Naive thymus-derived CD8-positive, alpha-beta T cell (primary cell): ENCODE results near the gene RICTOR. TPM values are rescaled to one million over a fixed set of nuclear protein-coding genes. Genes with fewer than 3 reads are reported as not detected.

Experiments used
- ATAC-seq, 2 donors: fragments of 150-1000 bp; cut with Tn5 transposase in 1 of 2; sonication (Bioruptor Pico), chemical (Tn5 transposase) in 1 of 2; 1 replicate in 1 of 2; 2 replicates in 1 of 2; pipeline ENCODE4 v1.10.0; 2021; ENCODE audit warnings: mild to moderate bottlenecking in 2 of 2, moderate library complexity in 2 of 2
- POLR2A ChIA-PET: fragments of 350-600 bp; sonication (Branson Sonifier 250); formaldehyde crosslinking; loops from one replicate; lab custom pipeline; 2021; ENCODE audit warnings: antibody characterized with exemption; lab: Charles Lee
- DNase-seq, 10 donors: peaks; one replicate each; pipeline versions ENCODE4 v3.0.0 to v3.0.0-alpha.2; 2020 to 2022
- H3K27ac Mint-ChIP-seq, 10 donors: one replicate each; pipeline ENCODE4 v1.8.0; 2020 to 2022; ENCODE audit warnings: mild to moderate bottlenecking in 10 of 10, mixed read lengths in 10 of 10, moderate library complexity in 4 of 10, inconsistent platforms in 1 of 10
- H3K27me3 Mint-ChIP-seq, 5 donors: one replicate each; pipeline ENCODE4 v1.8.0; 2021 to 2022; ENCODE audit warnings: mixed read lengths in 5 of 5
- H3K36me3 Mint-ChIP-seq, 3 donors: one replicate each; pipeline ENCODE4 v1.8.0; 2020 to 2022; ENCODE audit warnings: mixed read lengths in 3 of 3, mild to moderate bottlenecking in 2 of 3, inconsistent platforms in 1 of 3
- H3K4me1 Mint-ChIP-seq, 4 donors: one replicate each; pipeline ENCODE4 v1.8.0; 2021 to 2022; ENCODE audit warnings: mixed read lengths in 4 of 4
- H3K4me3 Mint-ChIP-seq, 10 donors: one replicate each; pipeline ENCODE4 v1.8.0; 2020 to 2022; ENCODE audit warnings: mild to moderate bottlenecking in 10 of 10, mixed read lengths in 10 of 10, moderate library complexity in 6 of 10, inconsistent platforms in 1 of 10
- H3K9me3 Mint-ChIP-seq, 9 donors: one replicate each; pipeline ENCODE4 v1.8.0; 2020 to 2022; ENCODE audit warnings: mixed read lengths in 9 of 9, mild to moderate bottlenecking in 3 of 9, inconsistent platforms in 1 of 9, moderate library complexity in 1 of 9
- polyA plus RNA-seq, 3 donors: library from polyadenylated mRNA; unstranded; fragments of 300-500 nt; fragmentation: Illumina TruSeq; gene quantifications; one replicate each; pipeline ENCODE4 v1.2.3, GENCODE V29; 2021
- total RNA-seq, 8 experiments: library from RNA in 2 of 8; stranded (reverse) in 2 of 8; gene quantifications; one replicate each; pipeline ENCODE4 v1.2.3 and lab custom pipeline; 2021 to 2026

RICTOR gene
- total and polyA plus RNA-seq, 5 experiments from 2014 or later: 9.1 to 102 (median 14.7) TPM

DNA sequence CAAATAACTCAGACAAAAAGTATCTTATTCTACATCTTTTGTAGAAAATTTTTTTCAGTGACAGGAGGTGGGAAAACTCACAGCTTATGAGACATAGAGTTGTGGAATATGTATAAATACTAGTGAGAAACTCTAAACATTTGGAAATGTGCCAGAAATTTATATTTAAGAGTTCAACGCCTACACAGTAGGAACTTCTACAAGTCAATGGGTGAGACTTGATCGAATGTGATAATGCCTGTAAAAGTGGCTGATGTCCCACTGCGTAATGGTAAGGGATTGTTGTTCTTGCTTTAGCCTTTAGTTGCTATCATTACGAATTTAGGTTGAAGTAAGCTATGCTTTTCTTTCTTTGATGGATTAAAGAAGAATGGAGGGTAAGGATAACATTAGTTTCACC is 40.0 kb upstream of the RICTOR start:
- Mint-ChIP-seq H3K4me1 (peaks cover 12 to 37% (median 23%) of the 10 kb centered on the region in 4 donors), H3K9me3 (no peaks in the 10 kb centered on the region), H3K27ac (peak overlapping the region in 6 of 10 donors; percentile 14 to 76 (median 58))

DNA sequence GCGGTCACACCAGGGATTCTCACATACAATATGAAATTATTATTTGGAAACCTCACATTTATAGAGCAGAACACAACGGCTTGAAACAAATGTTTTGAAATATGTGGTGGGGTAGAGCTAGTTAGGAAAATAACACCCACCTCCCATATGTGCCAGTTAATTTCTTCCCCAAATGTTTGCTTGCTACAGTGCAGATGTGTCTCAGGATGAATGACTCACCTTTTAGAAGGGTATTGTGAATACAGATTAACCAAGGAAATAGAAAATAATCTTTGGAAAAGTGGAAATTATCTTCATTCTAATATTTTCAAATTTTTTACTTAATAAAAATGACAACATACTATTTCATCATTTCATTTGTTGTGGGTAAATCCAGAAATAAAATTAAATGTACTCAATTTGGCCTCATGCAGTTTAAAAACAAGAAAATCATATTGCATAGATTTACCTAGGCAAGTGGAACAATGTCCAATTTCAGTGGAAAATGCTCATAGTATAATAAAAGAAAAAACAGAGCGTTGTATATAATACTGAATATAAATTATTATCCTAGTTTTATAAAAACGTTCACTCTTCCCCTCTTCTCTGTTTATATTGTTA is 39.3 kb upstream of the RICTOR start:
- H3K27ac Mint-ChIP-seq: peak overlapping the region in 5 of 10 donors; percentile 1 to 88 (median 14)
- POLR2A ChIA-PET: no interaction called here
- no peaks in the 10 kb centered on the region for H3K9me3 Mint-ChIP-seq
- ATAC-seq (no peak), DNase-seq (no peak)
- peaks cover 12 to 37% (median 24%) of the 10 kb centered on the region in 4 donors for H3K4me1 Mint-ChIP-seq
- no peaks in the 10 kb centered on the region for H3K27me3 Mint-ChIP-seq
- H3K4me3 Mint-ChIP-seq: no peak overlapping the region
- H3K36me3 Mint-ChIP-seq: peaks cover 4 to 91% (median 21%) of the 10 kb centered on the region in 3 donors

More for the DNA sequence above, 40.0 kb upstream of the RICTOR start:
- POLR2A ChIA-PET: interaction anchor here (0.7 to 1.0 kb wide), 2 partner anchors 12 to 309 kb away, joined by 3 read pairs; no protein-coding TSS in a partner anchor
- ATAC-seq: no peak
- peaks cover 4 to 89% (median 21%) of the 10 kb centered on the region in 3 donors for H3K36me3 Mint-ChIP-seq
- no peak overlapping the region for H3K4me3 Mint-ChIP-seq
- DNase-seq: no peak
- no peaks in the 10 kb centered on the region for H3K27me3 Mint-ChIP-seq

DNA sequence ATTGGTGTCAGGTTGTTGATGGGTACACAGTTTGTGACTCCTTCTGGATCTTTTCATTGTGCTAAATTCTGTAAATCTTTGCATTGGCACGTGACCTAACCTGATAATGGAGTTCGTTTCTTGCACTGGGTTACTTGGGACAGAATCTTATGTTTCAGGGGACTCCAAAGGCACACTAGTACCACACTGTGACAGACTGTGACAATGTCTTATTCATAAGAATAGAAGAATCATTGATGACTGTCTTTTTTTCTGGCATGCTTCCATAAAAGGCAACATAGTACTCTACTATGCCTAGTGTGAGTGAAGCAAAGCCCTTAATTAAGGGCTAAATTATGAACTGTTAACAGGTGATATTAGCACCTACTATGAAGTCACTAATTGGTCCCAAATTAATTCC is 35.4 kb upstream of the RICTOR start:
- no peaks in the 10 kb centered on the region for H3K9me3 Mint-ChIP-seq
- H3K4me1 Mint-ChIP-seq: peaks cover 0 to 11% (median 7%) of the 10 kb centered on the region in 4 donors
- DNase-seq (no peak), ATAC-seq (no peak)
- no peaks in the 10 kb centered on the region for H3K27me3 Mint-ChIP-seq
- POLR2A ChIA-PET: no interaction called here
- no peak overlapping the region for H3K4me3 Mint-ChIP-seq
- H3K36me3 Mint-ChIP-seq: peaks cover 5 to 85% (median 12%) of the 10 kb centered on the region in 3 donors
- H3K27ac Mint-ChIP-seq: peak overlapping the region in 6 of 10 donors; percentile 2 to 85 (median 76)

DNA sequence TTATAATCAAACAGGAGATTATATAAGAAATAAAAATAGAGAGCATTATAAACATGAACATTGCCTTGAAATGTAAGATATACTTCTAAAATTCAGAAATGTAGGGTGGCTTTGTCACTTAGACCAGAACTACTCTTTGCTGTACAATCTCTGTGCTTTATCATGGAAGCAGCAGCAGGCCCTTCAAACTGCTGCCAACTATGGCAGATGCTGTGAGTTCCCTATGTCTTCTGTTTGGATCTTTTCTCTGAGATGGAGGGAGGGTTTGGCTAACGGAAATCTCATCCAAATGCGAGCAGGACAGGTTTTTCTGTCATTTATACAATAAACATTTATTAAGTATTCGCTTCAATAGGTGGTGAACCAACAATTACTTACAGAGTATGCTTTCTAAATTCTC is 34.8 kb upstream of the RICTOR start:
- no peak for ATAC-seq
- H3K4me1 Mint-ChIP-seq: peaks cover 0 to 9% (median 7%) of the 10 kb centered on the region in 4 donors
- no peak for DNase-seq
- H3K9me3 Mint-ChIP-seq: no peaks in the 10 kb centered on the region
- H3K36me3 Mint-ChIP-seq: peaks cover 11 to 85% (median 16%) of the 10 kb centered on the region in 3 donors
- no peak overlapping the region for H3K4me3 Mint-ChIP-seq
- peak overlapping the region in 9 of 10 donors; percentile 2 to 85 (median 57) for H3K27ac Mint-ChIP-seq
- H3K27me3 Mint-ChIP-seq: no peaks in the 10 kb centered on the region
- POLR2A ChIA-PET: no interaction called here

DNA sequence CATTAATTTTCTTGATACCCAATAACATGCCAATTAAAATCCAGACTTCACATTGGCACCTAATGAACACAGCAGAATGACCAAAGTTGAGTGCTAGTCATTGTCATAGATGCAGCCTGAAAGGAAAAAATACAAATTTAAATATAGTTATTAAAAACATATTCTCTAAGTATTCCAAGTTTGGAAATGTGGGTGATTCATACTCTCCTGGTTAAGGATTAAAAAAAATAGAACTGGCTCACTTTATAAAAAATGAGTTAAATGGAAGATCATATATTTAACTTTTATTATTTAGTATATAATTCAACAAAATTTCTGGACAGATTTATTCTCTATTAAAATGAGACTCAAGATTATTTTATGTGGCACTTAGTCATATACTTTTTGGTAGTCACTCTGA is 33.2 kb upstream of the RICTOR start:
- no peak overlapping the region for H3K4me3 Mint-ChIP-seq
- no peaks in the 10 kb centered on the region for H3K27me3 Mint-ChIP-seq
- ATAC-seq (no peak), DNase-seq (no peak)
- H3K27ac Mint-ChIP-seq: peak overlapping the region in 1 of 10 donors; percentile 2
- peaks cover 18 to 84% (median 21%) of the 10 kb centered on the region in 3 donors for H3K36me3 Mint-ChIP-seq
- POLR2A ChIA-PET: no interaction called here
- H3K9me3 Mint-ChIP-seq: no peaks in the 10 kb centered on the region
- peaks cover 2 to 15% (median 8%) of the 10 kb centered on the region in 4 donors for H3K4me1 Mint-ChIP-seq

DNA sequence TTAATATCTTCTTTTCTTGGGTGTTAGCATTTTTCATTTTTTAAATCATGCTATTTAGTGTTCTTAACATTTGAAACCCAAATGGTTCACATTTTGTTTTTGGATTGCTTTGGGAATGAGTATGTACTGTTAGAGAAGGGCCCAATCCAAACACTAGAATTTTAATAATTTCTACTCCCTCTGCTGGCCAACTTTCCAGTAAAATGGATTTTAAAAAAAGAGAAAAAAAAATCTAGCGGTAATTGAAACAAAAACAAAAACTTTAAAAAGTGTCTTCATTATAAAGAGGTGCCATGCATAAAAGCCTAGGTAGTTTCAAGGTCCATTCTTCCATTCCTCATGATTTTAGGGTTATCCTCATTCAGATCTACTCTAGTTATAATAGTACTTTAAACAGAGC is 32.1 kb upstream of the RICTOR start:
- POLR2A ChIA-PET: no interaction called here
- Mint-ChIP-seq H3K4me1 (peaks cover 9 to 20% (median 10%) of the 10 kb centered on the region in 4 donors), H3K36me3 (peaks cover 18 to 83% (median 21%) of the 10 kb centered on the region in 3 donors), H3K27me3 (no peaks in the 10 kb centered on the region), H3K27ac (peak overlapping the region in 5 of 10 donors; percentile 21 to 57 (median 37)), H3K9me3 (no peaks in the 10 kb centered on the region), H3K4me3 (no peak overlapping the region)
- DNase-seq (peak in 1 of 10 donors; percentile 19), ATAC-seq (no peak)

DNA sequence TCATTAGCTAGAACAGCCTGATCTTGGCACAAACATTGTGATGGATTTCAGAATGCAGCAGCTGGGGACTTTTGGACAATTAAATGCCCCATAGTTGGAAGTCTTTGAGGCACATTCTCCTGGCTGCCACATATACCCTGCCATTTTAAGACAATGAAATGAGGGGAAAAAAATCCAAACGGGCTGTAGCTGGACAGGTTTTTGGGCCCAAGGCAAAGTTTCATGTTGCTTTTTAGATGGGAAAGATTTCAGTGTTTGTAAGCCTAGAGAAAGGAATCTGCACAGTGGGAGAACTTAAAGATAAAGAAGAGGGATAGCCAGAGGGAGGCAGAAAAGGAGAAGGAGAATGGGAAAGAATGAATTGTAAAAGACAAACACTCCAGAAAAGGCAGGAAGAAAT is 30.0 kb upstream of the RICTOR start:
- Mint-ChIP-seq H3K27me3 (no peaks in the 10 kb centered on the region), H3K4me3 (no peak overlapping the region), H3K9me3 (no peaks in the 10 kb centered on the region), H3K36me3 (peaks cover 14 to 65% (median 19%) of the 10 kb centered on the region in 3 donors), H3K4me1 (peaks cover 9 to 35% (median 26%) of the 10 kb centered on the region in 4 donors), H3K27ac (peak overlapping the region in 8 of 10 donors; percentile 12 to 89 (median 62))
- POLR2A ChIA-PET: no interaction called here
- ATAC-seq: no peak
- DNase-seq: no peak

DNA sequence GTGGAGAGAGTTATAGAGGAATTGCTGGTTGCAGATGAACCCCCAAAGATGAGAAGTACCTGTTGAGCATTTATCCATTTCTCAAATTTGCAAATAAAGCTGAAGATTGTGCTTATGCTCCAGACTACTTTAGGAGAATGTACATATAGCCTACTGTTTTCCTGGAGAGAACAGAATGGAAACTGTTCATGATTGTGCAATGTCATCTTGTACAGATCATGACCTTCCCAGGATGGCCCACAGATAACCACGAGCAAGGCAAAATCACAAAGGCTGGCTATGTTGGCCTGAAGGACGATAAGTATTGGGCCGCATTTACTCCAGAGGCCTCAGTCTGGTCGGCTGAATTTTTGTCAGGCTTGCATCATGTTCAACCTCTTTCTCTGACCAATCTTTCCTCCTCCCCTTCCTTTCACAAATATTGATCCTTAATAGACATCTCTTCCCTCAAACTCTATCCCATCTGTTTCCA is 28.5 kb upstream of the RICTOR start:
- POLR2A ChIA-PET: interaction anchor here (1.0 kb wide), 1 partner anchor 30 kb away, joined by 4 read pairs; no protein-coding TSS in a partner anchor
- ATAC-seq (no peak), DNase-seq (no peak)
- Mint-ChIP-seq H3K4me3 (peak overlapping the region in 2 of 10 donors; percentile 31 to 56), H3K27ac (peak overlapping the region in 9 of 10 donors; percentile 22 to 90 (median 50)), H3K9me3 (no peaks in the 10 kb centered on the region), H3K36me3 (peaks cover 14 to 53% (median 18%) of the 10 kb centered on the region in 3 donors), H3K27me3 (no peaks in the 10 kb centered on the region), H3K4me1 (peaks cover 11 to 36% (median 30%) of the 10 kb centered on the region in 4 donors)

DNA sequence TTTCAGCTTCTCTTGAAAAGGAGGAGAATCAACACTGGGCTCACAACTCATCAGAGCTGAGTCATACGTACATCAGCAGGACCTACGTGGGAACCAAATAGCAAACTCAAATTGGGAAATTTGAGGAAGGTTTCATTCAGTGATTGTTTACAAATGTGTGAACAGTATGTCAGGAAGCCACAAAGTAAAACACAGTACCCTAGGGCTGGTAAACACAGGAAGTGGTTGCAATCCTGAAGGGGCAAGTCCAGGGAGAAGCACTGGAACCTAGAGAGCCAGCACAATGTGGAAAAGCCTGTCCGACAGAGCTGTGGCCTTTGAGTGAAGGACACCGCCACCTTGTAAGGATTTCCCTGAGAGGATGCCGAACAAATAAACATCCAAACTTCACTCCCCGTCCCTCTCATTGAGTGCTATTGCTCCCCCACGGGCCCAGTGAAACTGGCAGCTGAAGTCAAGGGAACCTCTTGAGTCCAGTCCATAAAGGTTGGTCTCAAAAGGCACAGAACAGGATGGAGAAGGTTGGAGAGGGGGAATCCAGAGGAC is 26.7 kb upstream of the RICTOR start:
- Mint-ChIP-seq H3K27me3 (no peaks in the 10 kb centered on the region), H3K9me3 (no peaks in the 10 kb centered on the region), H3K27ac (peak overlapping the region; percentile 62 to 90 (median 81)), H3K4me3 (peak overlapping the region in 4 of 10 donors; percentile 29 to 62 (median 42)), H3K36me3 (peaks cover 14 to 37% (median 14%) of the 10 kb centered on the region in 3 donors), H3K4me1 (peaks cover 16 to 36% (median 32%) of the 10 kb centered on the region in 4 donors)
- peak; percentile 10 to 27 for ATAC-seq
- POLR2A ChIA-PET: interaction anchor here (1.1 to 1.4 kb wide), 2 partner anchors 16 to 27 kb away, joined by 3 to 4 read pairs; no protein-coding TSS in a partner anchor
- DNase-seq: no peak

DNA sequence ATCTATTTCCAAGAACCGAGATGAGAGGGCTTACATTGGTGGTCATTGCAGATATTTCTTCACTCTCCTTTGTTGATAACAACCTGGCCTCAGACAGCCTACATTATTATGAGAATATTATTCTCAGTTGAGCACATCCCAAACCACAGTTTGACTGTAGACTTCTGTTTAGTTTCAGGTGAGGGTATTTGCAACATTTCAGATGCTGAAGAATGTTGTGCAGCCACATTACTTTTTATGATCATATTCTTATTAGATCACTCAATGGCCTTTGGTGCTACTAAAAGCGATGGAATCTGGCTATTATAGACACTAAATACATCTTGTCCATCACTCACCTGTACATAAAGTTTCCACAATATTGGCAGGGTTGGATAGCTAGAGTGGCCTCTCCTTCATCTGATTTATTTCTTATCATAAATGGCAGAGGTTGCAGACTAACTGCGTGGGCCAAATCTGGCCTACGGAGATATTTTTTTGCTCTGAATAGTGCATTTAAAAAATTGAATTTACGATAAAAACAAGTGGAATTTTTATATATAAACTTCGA is 26.2 kb upstream of the RICTOR start:
- POLR2A ChIA-PET: interaction anchor here (1.1 to 1.4 kb wide), 2 partner anchors 17 to 27 kb away, joined by 3 to 4 read pairs; no protein-coding TSS in a partner anchor
- Mint-ChIP-seq H3K27me3 (no peaks in the 10 kb centered on the region), H3K4me3 (no peak overlapping the region), H3K4me1 (peaks cover 16 to 36% (median 32%) of the 10 kb centered on the region in 4 donors), H3K27ac (peak overlapping the region; percentile 7 to 90 (median 82)), H3K36me3 (peaks cover 14 to 33% (median 14%) of the 10 kb centered on the region in 3 donors), H3K9me3 (no peaks in the 10 kb centered on the region)
- no peak for DNase-seq
- ATAC-seq: no peak

DNA sequence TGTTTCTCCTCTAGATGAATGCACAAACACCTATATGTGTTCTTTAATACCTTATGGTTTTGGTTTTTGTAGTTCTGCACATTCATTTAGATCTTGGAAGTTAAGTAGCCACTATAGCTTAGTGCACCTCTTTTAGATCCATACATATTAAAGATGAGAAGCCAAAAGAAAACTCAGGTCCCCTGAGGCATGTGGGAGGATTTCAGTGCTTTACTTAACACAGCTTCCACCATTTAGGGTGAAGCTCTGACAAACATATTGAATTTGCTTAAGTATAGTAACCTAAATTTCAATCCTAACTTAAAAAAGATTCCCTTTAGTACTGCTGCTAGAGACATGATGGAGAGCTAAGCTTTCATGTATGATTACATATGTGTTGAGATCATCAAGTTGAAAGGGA is 25.6 kb upstream of the RICTOR start:
- Mint-ChIP-seq H3K4me1 (peaks cover 16 to 36% (median 32%) of the 10 kb centered on the region in 4 donors), H3K4me3 (no peak overlapping the region), H3K9me3 (no peaks in the 10 kb centered on the region), H3K27ac (peak overlapping the region in 9 of 10 donors; percentile 7 to 90 (median 56)), H3K36me3 (peaks cover 14 to 29% (median 14%) of the 10 kb centered on the region in 3 donors), H3K27me3 (no peaks in the 10 kb centered on the region)
- POLR2A ChIA-PET: interaction anchor here (1.4 kb wide), 1 partner anchor 26 kb away, joined by 4 read pairs; no protein-coding TSS in a partner anchor
- ATAC-seq (peak in 1 of 2 donors; percentile 12), DNase-seq (no peak)

DNA sequence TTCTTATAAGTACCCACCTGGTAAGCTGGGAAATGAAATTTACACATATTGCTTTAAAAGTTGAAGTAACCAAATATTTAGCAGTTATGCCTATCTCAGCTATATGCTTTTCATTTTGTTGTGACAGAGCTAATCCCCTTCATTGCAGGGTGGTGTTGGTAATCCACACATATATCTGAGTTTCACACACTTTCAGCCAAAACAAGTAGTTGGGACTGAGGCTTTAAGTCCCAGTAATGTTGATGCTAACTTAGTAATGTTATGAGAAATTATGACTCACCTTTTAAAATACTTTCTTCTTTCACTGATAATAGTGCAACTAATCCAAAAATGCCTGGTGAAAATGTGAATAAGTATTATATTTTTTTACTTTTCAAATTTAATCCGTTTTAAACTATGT is 19.2 kb upstream of the RICTOR start:
- ATAC-seq: no peak

More for the DNA sequence above, 19.2 kb upstream of the RICTOR start:
- H3K4me3 Mint-ChIP-seq: no peak overlapping the region
- H3K36me3 Mint-ChIP-seq: no peaks in the 10 kb centered on the region
- H3K27me3 Mint-ChIP-seq: peaks cover 0 to 7% (median 0%) of the 10 kb centered on the region in 5 donors
- no peaks in the 10 kb centered on the region for H3K9me3 Mint-ChIP-seq
- H3K27ac Mint-ChIP-seq: no peak overlapping the region
- no peak for DNase-seq
- peaks cover 0 to 6% (median 2%) of the 10 kb centered on the region in 4 donors for H3K4me1 Mint-ChIP-seq
- POLR2A ChIA-PET: no interaction called here
